GM12892 (cell line): ENCODE results near the gene RSL1D1.

Experiments
- POLR2A ChIP-seq: IDR thresholded peaks from 2 replicates; pipeline ENCODE4 v1.6.1; 2011; ENCODE audit warnings: low read depth, low read length, control low read depth
- POLR2AphosphoS5 ChIP-seq: IDR thresholded peaks from 2 replicates; pipeline ENCODE4 v1.6.1; 2011; ENCODE audit warnings: low read depth, low read length, control low read depth
- TAF1 ChIP-seq: IDR thresholded peaks from 2 replicates; pipeline ENCODE4 v1.6.1; 2011; ENCODE audit warnings: low read depth, mild to moderate bottlenecking, control low read depth, low read length, borderline replicate concordance

DNA sequence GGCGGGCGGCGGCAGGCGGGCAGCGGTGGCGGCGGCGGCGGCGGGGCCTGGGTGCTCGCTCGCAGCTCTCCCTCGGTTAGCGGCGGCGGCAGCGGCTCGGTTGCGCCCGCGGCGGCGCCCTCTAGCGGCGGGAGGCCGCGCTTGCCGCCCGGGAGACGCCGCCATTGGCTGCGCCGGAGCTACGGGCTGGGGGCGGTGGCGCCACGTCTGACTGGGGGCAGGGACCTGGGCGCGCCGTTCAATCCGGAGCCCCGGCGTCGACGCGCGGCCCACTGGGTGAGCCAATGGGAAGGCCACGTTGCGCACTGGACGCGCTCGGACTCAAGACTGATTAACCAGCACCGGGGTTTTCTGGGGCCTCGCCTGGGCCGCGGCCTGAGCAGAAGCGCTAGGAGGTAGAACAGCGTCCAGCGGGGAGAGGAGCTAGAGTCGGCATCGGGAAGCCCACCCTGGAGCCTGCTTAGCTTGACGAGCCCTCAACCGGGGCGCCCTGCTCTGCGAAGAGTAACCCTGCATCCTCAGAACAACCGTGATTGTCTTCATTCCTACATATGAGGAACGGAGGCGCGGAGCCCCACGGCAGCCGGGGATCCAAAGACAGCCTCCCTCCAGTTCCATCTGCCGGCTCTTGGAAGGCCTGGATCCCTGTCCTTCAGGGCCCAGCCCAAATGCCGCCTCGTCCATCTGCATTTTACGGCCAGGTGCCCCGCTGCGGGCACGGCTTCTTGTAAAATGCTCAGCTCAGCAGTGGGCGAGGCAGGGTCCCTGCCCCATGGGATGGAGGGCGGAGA is 54.0 kb downstream of the RSL1D1 start, which contains the start of gene ZC3H7A:
- TF ChIP-seq POLR2AphosphoS5 (peak; percentile 91), TAF1 (peak; percentile 82; the same call in 1 of the 2 replicates), POLR2A (peak; percentile 98)
